MM.1S (cell line): Measurements from ENCODE around the gene SHQ1.
"Not testable (repeated sequence)": the region's sequence is repeated elsewhere in the genome, so short reads cannot be mapped to it uniquely, and the experiment has no call there.

Source experiments
- DNase-seq: peaks from one replicate; pipeline ENCODE4 v3.0.0-alpha.2; 2015
- H2AFZ ChIP-seq: fragments of 300-600 bp; sonication (generic); 2 replicates; pipeline ENCODE4 v1.6.0; 2016; ENCODE audit warnings: antibody characterized with exemption, low read length
- H3F3A ChIP-seq: fragments of 300-600 bp; sonication (generic); 2 replicates; pipeline ENCODE4 v1.6.1; 2016; ENCODE audit warnings: mild to moderate bottlenecking, antibody characterized with exemption, low read length, moderate library complexity, mixed read lengths; ENCODE audit not compliant: insufficient read depth
- H3K27ac ChIP-seq: fragments of 300-600 bp; sonication (generic); 2 replicates; pipeline ENCODE4 v1.5.1; 2016; ENCODE audit warnings: mild to moderate bottlenecking, low read length
- H3K27me3 ChIP-seq: fragments of 300-600 bp; sonication (generic); replicated peaks from 2 replicates; pipeline ENCODE4 v1.6.0; 2016; ENCODE audit warnings: low read length; ENCODE audit not compliant: insufficient read depth
- H3K36me3 ChIP-seq: fragments of 300-600 bp; sonication (generic); replicated peaks from 2 replicates; pipeline ENCODE4 v1.6.1; 2016; ENCODE audit warnings: mild to moderate bottlenecking, low read length, mixed read lengths; ENCODE audit not compliant: insufficient read depth
- H3K4me1 ChIP-seq: fragments of 300-600 bp; sonication (generic); 2 replicates; pipeline ENCODE4 v1.6.1; 2016; ENCODE audit warnings: low read length, mixed read lengths
- H3K4me2 ChIP-seq: fragments of 300-600 bp; sonication (generic); 2 replicates; pipeline ENCODE4 v1.6.0; 2016; ENCODE audit warnings: low read depth, low read length
- H3K4me3 ChIP-seq: fragments of 300-600 bp; sonication (generic); 2 replicates; pipeline ENCODE4 v1.5.1; 2016; ENCODE audit warnings: low read length, mixed read lengths
- H3K79me2 ChIP-seq: fragments of 300-600 bp; sonication (generic); 2 replicates; pipeline ENCODE4 v1.6.1; 2016; ENCODE audit warnings: mixed run types, low read length, mixed read lengths
- H3K9ac ChIP-seq: fragments of 300-600 bp; sonication (generic); 2 replicates; pipeline ENCODE4 v1.6.1; 2016; ENCODE audit warnings: low read length, mixed read lengths
- H3K9me2 ChIP-seq: fragments of 300-600 bp; sonication (generic); replicated peaks from 2 replicates; pipeline ENCODE4 v1.6.1; 2016; ENCODE audit warnings: mild to moderate bottlenecking, low read length, mixed read lengths; ENCODE audit not compliant: insufficient read depth
- H3K9me3 ChIP-seq: fragments of 300-600 bp; sonication (generic); replicated peaks from 2 replicates; pipeline ENCODE4 v1.6.1; 2016; ENCODE audit warnings: mild to moderate bottlenecking, low read length, mixed read lengths; ENCODE audit not compliant: insufficient read depth
- H4K20me1 ChIP-seq: fragments of 300-600 bp; sonication (generic); 2 replicates; pipeline ENCODE4 v1.6.1; 2016; ENCODE audit warnings: mild to moderate bottlenecking, low read length, moderate library complexity, mixed read lengths; ENCODE audit not compliant: insufficient read depth
- EZH2 ChIP-seq: fragments of 300-600 bp; sonication (generic); optimal IDR thresholded peaks from 2 replicates; pipeline ENCODE3; 2017; ENCODE audit warnings: low read depth, mild to moderate bottlenecking, antibody characterized with exemption, low read length, mixed read lengths
- EZH2phosphoT487 ChIP-seq: fragments of 300-600 bp; sonication (generic); IDR thresholded peaks from 2 replicates; pipeline ENCODE4 v1.6.1; 2018; ENCODE audit warnings: antibody characterized with exemption, low read length
- TF ChIP-seq, protein P1 (sequence below): fragments of 300-600 bp; sonication (generic); IDR thresholded peaks from 2 replicates; pipeline ENCODE4 v1.5.1; 2016; ENCODE audit warnings: antibody characterized with exemption, low read length, mixed read lengths

The SHQ1 gene

DNA sequence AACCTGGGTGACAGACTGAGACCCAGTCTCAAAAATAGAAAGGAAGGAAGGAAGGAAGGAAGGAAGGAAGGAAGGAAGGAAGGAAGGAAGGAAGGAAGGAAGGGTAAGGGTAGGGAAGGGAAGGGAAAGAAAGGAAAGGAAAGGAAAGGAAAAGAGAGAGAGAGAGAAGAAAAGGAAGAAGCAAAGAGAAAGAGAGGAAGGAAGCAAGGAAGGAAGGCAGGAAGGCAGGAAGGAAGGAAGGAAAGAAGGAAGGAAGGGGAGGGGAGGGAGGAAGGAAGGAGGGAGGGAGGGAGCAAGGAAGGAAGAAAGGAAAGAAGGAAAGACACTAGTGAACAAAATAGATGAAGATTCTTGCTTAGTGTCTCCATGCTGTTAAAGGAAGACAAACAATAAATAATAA, 129.1 kb downstream of the SHQ1 start:
- TF ChIP-seq EZH2phosphoT487, result no peak
- TF ChIP-seq, protein P1, sequence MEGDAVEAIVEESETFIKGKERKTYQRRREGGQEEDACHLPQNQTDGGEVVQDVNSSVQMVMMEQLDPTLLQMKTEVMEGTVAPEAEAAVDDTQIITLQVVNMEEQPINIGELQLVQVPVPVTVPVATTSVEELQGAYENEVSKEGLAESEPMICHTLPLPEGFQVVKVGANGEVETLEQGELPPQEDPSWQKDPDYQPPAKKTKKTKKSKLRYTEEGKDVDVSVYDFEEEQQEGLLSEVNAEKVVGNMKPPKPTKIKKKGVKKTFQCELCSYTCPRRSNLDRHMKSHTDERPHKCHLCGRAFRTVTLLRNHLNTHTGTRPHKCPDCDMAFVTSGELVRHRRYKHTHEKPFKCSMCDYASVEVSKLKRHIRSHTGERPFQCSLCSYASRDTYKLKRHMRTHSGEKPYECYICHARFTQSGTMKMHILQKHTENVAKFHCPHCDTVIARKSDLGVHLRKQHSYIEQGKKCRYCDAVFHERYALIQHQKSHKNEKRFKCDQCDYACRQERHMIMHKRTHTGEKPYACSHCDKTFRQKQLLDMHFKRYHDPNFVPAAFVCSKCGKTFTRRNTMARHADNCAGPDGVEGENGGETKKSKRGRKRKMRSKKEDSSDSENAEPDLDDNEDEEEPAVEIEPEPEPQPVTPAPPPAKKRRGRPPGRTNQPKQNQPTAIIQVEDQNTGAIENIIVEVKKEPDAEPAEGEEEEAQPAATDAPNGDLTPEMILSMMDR, result no peak
- TF ChIP-seq EZH2, result no peak
- H3K4me1 ChIP-seq, result no peaks in the 10 kb centered on the region
- no peak for DNase-seq
- H3K4me2 ChIP-seq, result no peak overlapping the region
- no peak overlapping the region for H2AFZ ChIP-seq
- H3K36me3 ChIP-seq, result no peaks in the 10 kb centered on the region
- no peaks in the 10 kb centered on the region for H3F3A ChIP-seq
- H3K4me3 ChIP-seq, result no peak overlapping the region
- no peaks in the 10 kb centered on the region for H3K9me3 ChIP-seq
- H3K79me2 ChIP-seq, result no peaks in the 10 kb centered on the region
- H3K9me2 ChIP-seq, result no peaks in the 10 kb centered on the region
- H3K27me3 ChIP-seq, result no peaks in the 10 kb centered on the region
- no peak overlapping the region for H3K27ac ChIP-seq
- no peak overlapping the region for H3K9ac ChIP-seq
- no peaks in the 10 kb centered on the region for H4K20me1 ChIP-seq

DNA sequence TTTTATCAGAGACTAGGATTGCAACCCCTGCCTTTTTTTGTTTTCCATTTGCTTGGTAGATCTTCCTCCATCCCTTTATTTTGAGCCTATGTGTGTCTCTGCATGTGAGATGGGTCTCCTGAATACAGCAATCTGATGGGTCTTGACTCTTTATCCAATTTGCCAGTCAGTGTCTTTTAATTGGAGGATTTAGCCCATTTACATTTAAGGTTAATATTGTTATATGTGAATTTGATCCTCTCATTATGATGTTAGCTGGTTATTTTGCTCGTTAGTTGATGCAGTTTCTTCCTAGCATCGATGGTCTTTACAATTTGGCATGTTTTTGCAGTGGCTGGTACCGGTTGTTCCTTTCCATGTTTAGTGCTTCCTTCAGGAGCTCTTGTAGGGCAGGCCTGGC, 134.1 kb downstream of the SHQ1 start:
- H3K9me2 ChIP-seq, H3K79me2 ChIP-seq, H3K4me3 ChIP-seq, H3F3A ChIP-seq, H3K27ac ChIP-seq, DNase-seq, H2AFZ ChIP-seq, H3K9ac ChIP-seq, H3K27me3 ChIP-seq, H3K9me3 ChIP-seq, H4K20me1 ChIP-seq, H3K4me1 ChIP-seq, H3K36me3 ChIP-seq, H3K4me2 ChIP-seq: not testable (repeated sequence)

- not testable (repeated sequence) for H3K27ac ChIP-seq
Observed at GRCh38 chr3:72710471-72710870, 137.8 kb downstream of the SHQ1 start.

GRCh38 chr3:72708441-72708840, 139.8 kb downstream of the SHQ1 start:
- no peaks in the 10 kb centered on the region for H3K9me3 ChIP-seq
- H3K4me3 ChIP-seq, result no peak overlapping the region
- no peak overlapping the region for H3K9ac ChIP-seq
- H3K79me2 ChIP-seq, result no peaks in the 10 kb centered on the region
- H3K36me3 ChIP-seq, result no peaks in the 10 kb centered on the region
- H3K27me3 ChIP-seq, result no peaks in the 10 kb centered on the region
- H2AFZ ChIP-seq, result no peak overlapping the region
- no peaks in the 10 kb centered on the region for H4K20me1 ChIP-seq
- DNase-seq, result no peak
- no peaks in the 10 kb centered on the region for H3K4me1 ChIP-seq
- no peaks in the 10 kb centered on the region for H3F3A ChIP-seq
- no peak overlapping the region for H3K27ac ChIP-seq
- no peaks in the 10 kb centered on the region for H3K9me2 ChIP-seq
- no peak for TF ChIP-seq EZH2
- TF ChIP-seq EZH2phosphoT487, result no peak
- TF ChIP-seq, protein P1, result no peak
- no peak overlapping the region for H3K4me2 ChIP-seq

More at GRCh38 chr3:72710471-72710870, 137.8 kb downstream of the SHQ1 start:
- H3K9me3 ChIP-seq, H3K79me2 ChIP-seq, H4K20me1 ChIP-seq, H3K36me3 ChIP-seq, H3K4me1 ChIP-seq, H3K9ac ChIP-seq, H3K4me3 ChIP-seq, H3K4me2 ChIP-seq, DNase-seq, H3F3A ChIP-seq, H3K27me3 ChIP-seq, H3K9me2 ChIP-seq, H2AFZ ChIP-seq: not testable (repeated sequence)
